HepG2 (cell line): ENCODE measurements around the gene WNT7B. TPM values are rescaled to one million over a fixed set of nuclear protein-coding genes. Genes with fewer than 3 reads are reported as not detected.
A peak's percentile ranks its signal among the peaks of the same experiment; 100 is the strongest.

Source experiments
- ATAC-seq: fragments of 200-7000 bp; cut with Tn5 transposase; 3 replicates; pipeline ENCODE4 v1.9.1; 2020; ENCODE audit warnings: mild to moderate bottlenecking, moderate library complexity
- BruUV-seq: library from RNA; stranded (reverse); fragments of 400-500 nt; replicated peaks from 2 replicates; lab custom pipeline; 2021; lab: Mats Ljungman, UMichigan
- CTCF ChIA-PET: fragments of 300-600 bp; formaldehyde crosslinking; extraction: SDS; loops from one replicate; lab custom pipeline; 2021; ENCODE audit warnings: low total read pairs, inconsistent platforms, low intra/inter-chr PET ratio; lab: Yijun Ruan, JAX
- POLR2A ChIA-PET: fragments of 350-600 bp; sonication (Branson Sonifier 250); formaldehyde crosslinking; loops from one replicate; lab custom pipeline; 2020; ENCODE audit warnings: antibody characterized with exemption, inconsistent platforms; lab: Yijun Ruan, JAX
- DNase-seq: peaks from one replicate; pipeline ENCODE4 v3.0.0-alpha.2; 2015; ENCODE audit warnings: low spot score
- FAIRE-seq: peaks from 3 replicates; lab custom pipeline; 2011; peaks lifted over from hg19 to GRCh38; lab: Jason Lieb, UNC
- H2AFZ ChIP-seq: one replicate; pipeline ENCODE4 v1.6.1; 2011; ENCODE audit warnings: low read length, inconsistent platforms
- H3K27ac ChIP-seq: fragments of 300-600 bp; 3 replicates; pipeline ENCODE4 v1.8.0; 2011; ENCODE audit warnings: mixed run types, mild to moderate bottlenecking, mixed read lengths, low read length, inconsistent platforms; ENCODE audit not compliant: insufficient read depth; ENCODE audit errors: extremely low read length
- H3K27me3 ChIP-seq, 2 experiments: fragments of 200-600 bp in 1 of 2; 2 replicates in 1 of 2; 3 replicates in 1 of 2; pipeline versions ENCODE4 v1.6.0 to v1.8.0; 2011; ENCODE audit warnings: low read length in 2 of 2, mild to moderate bottlenecking in 2 of 2, moderate library complexity in 2 of 2, inconsistent platforms in 1 of 2; ENCODE audit not compliant: insufficient read depth in 2 of 2, control insufficient read depth in 1 of 2
- H3K36me3 ChIP-seq, 2 experiments: fragments of 200-600 bp in 1 of 2; replicated peaks in 1 of 2; 2 replicates in 1 of 2; 3 replicates in 1 of 2; pipeline versions ENCODE4 v1.5.1 to v1.8.0; 2011; ENCODE audit warnings: low read length in 2 of 2, inconsistent platforms in 1 of 2; ENCODE audit not compliant: insufficient read depth in 2 of 2, control insufficient read depth in 1 of 2
- H3K4me1 ChIP-seq: 2 replicates; pipeline ENCODE4 v1.5.1; 2012; ENCODE audit warnings: low read length, inconsistent platforms; ENCODE audit not compliant: insufficient read depth
- H3K4me2 ChIP-seq: 2 replicates; pipeline ENCODE4 v1.6.0; 2011; ENCODE audit warnings: low read depth, low read length, inconsistent platforms
- H3K4me3 ChIP-seq, 3 experiments: fragments of 200-600 bp in 1 of 3; sonication (generic), shearing (Covaris generic) in 1 of 3; replicated peaks in 1 of 3; 2 replicates each; pipeline ENCODE4 v1.5.1; 2011 to 2016; ENCODE audit warnings: low read length in 3 of 3, inconsistent platforms in 2 of 3, low read depth in 2 of 3, mild to moderate bottlenecking in 2 of 3, control low read depth in 1 of 3, mixed read lengths in 1 of 3; ENCODE audit not compliant: insufficient read depth in 1 of 3
- H3K79me2 ChIP-seq: one replicate; pipeline ENCODE4 v1.6.1; 2011; ENCODE audit warnings: low read length, inconsistent platforms; ENCODE audit not compliant: insufficient read depth
- H3K9ac ChIP-seq: 2 replicates; pipeline ENCODE4 v1.6.0; 2011; ENCODE audit warnings: mild to moderate bottlenecking, low read depth, low read length, inconsistent platforms; ENCODE audit not compliant: insufficient read depth
- H3K9me3 ChIP-seq: 2 replicates; pipeline ENCODE4 v1.5.1; 2012; ENCODE audit warnings: mild to moderate bottlenecking, low read length
- H4K20me1 ChIP-seq: 2 replicates; pipeline ENCODE4 v1.6.0; 2011; ENCODE audit warnings: inconsistent platforms, mild to moderate bottlenecking, low read length, moderate library complexity; ENCODE audit not compliant: insufficient read depth
- AHR ChIP-seq: IDR thresholded peaks from 2 replicates; pipeline ENCODE4 v1.6.1; 2018; ENCODE audit warnings: missing genetic modification reagents, missing compliant biosample characterization
- CREB1 ChIP-seq, 2 experiments: fragments of 450-650 bp in 1 of 2; IDR thresholded peaks; 2 replicates each; pipeline ENCODE4 v1.6.1; 2016 to 2017; ENCODE audit warnings: control low read depth in 1 of 2, mild to moderate bottlenecking in 1 of 2, missing compliant biosample characterization in 1 of 2, missing genetic modification characterization in 1 of 2
- FOSL2 ChIP-seq: sonication (generic); formaldehyde crosslinking; IDR thresholded peaks from 2 replicates; pipeline ENCODE4 v1.4.0; 2020; ENCODE audit warnings: missing genetic modification reagents
- HIVEP1 ChIP-seq: sonication (generic); formaldehyde crosslinking; IDR thresholded peaks from 2 replicates; pipeline ENCODE4 v1.4.0; 2020; ENCODE audit warnings: mild to moderate bottlenecking, missing genetic modification reagents
- JDP2 ChIP-seq: sonication (generic); formaldehyde crosslinking; IDR thresholded peaks from 2 replicates; pipeline ENCODE4 v1.8.1; 2022; ENCODE audit warnings: missing genetic modification reagents, borderline replicate concordance
- PATZ1 ChIP-seq: sonication (generic); formaldehyde crosslinking; IDR thresholded peaks from 2 replicates; pipeline ENCODE4 v1.4.0; 2020; ENCODE audit warnings: missing genetic modification reagents
- RBM22 ChIP-seq: fragments of 200-400 bp; formaldehyde crosslinking; optimal IDR thresholded peaks from 2 replicates; pipeline ENCODE3; 2017; ENCODE audit warnings: mild to moderate bottlenecking, low read length, moderate library complexity
- ZBTB38 ChIP-seq: sonication (generic); formaldehyde crosslinking; IDR thresholded peaks from 2 replicates; pipeline ENCODE4 v1.5.1; 2020; ENCODE audit warnings: mild to moderate bottlenecking, missing genetic modification reagents
- ZNF687 ChIP-seq: sonication (generic); formaldehyde crosslinking; IDR thresholded peaks from 2 replicates; pipeline ENCODE4 v1.5.1; 2020; ENCODE audit warnings: mild to moderate bottlenecking, missing genetic modification reagents, moderate library complexity
- ZNF768 ChIP-seq: sonication (generic); formaldehyde crosslinking; IDR thresholded peaks from 2 replicates; pipeline ENCODE4 v1.4.0; 2020; ENCODE audit warnings: missing genetic modification reagents
- WGBS: methylation state at CpG from one replicate; pipeline ENCODE4 v1.1.6; 2017; ENCODE audit warnings: low lambda C conversion rate; 5-methylcytosine and 5-hydroxymethylcytosine counted together
- in situ Hi-C: cut with HindIII; loops from 2 replicates; pipeline ENCODE4 v1.10.0; 2017; ENCODE audit warnings: low pct_unique_long_range_greater_than_20kb; ENCODE audit not compliant: extremely low pct_ligation_motif_present
- intact Hi-C: fragments of 100-400 bp; cut with micrococcal nuclease; formaldehyde crosslinking; loops from one replicate; pipeline ENCODE4 v1.10.0; 2022; ENCODE audit not compliant: unreplicated experiment
- polyA plus RNA-seq, 8 experiments: library from polyadenylated mRNA; depleted of rRNA in 3 of 8; stranded (reverse) in 7 of 8; unstranded in 1 of 8; fragments of >200 nt; fragmentation: Illumina TruSeq in 4 of 8; extraction: Trizol in 4 of 8; gene quantifications; 2 replicates each; pipeline versions ENCODE4 v1.2.1 to v1.2.3, GENCODE V29; 2011 to 2016; ENCODE audit warnings: low read depth in 4 of 8, missing spikeins in 1 of 8, mixed read lengths in 1 of 8; ENCODE audit not compliant: insufficient read depth in 1 of 8
- total RNA-seq, 5 experiments: library from RNA; depleted of rRNA; stranded (reverse); fragments of >200 nt; fragmentation: Illumina TruSeq; extraction: Trizol; gene quantifications; 2 replicates each; pipeline ENCODE4 v1.2.3, GENCODE V29; 2016; ENCODE audit warnings: low read depth in 1 of 5
- TF ChIP-seq, protein P1 (sequence below), 2 experiments: IDR thresholded peaks; 2 replicates each; pipeline ENCODE4 v1.6.1; 2011 to 2012; ENCODE audit warnings: low read length in 2 of 2, borderline replicate concordance in 1 of 2, low read depth in 1 of 2, mild to moderate bottlenecking in 1 of 2, moderate library complexity in 1 of 2

The WNT7B gene
- total and polyA plus RNA-seq, 2 of the 13 experiments (the other 11 are each of a cell fraction or from before 2014, with no cell fraction given), result 0.09 TPM; not detected in 1

- Histone ChIP-seq H3K27ac (no peak overlapping the region), H3K4me2 (0 out of 2 replicates have a peak overlapping the region, but pooled peaks have one; percentile 19), H3K4me1 (peaks cover 40% of the 10 kb centered on the region), H3K79me2 (no peaks in the 10 kb centered on the region)
- intact Hi-C loops, result loop anchor here (2.0 to 5.0 kb wide), 2 partner anchors 322 to 390 kb away; no protein-coding TSS in a partner anchor
- ATAC-seq, result no peak
- no peak for FAIRE-seq
- DNase-seq, result no peak
- 0 out of 2 replicates have a peak, but pooled peaks have one; percentile 13 for TF ChIP-seq ZNF687
- no peak for TF ChIP-seq HIVEP1 (CRISPR knock-in tag)
- no peak for TF ChIP-seq AHR (CRISPR knock-in tag)
- TF ChIP-seq CREB1 (IDR thresholded peaks at IDR 0.05), result peak; percentile 22; the same call in 1 of the 2 replicates
- TF ChIP-seq CREB1 (CRISPR knock-in tag; IDR thresholded peaks at IDR 0.05), result no peak
- TF ChIP-seq RBM22, result no peak
- TF ChIP-seq, protein P1, sequence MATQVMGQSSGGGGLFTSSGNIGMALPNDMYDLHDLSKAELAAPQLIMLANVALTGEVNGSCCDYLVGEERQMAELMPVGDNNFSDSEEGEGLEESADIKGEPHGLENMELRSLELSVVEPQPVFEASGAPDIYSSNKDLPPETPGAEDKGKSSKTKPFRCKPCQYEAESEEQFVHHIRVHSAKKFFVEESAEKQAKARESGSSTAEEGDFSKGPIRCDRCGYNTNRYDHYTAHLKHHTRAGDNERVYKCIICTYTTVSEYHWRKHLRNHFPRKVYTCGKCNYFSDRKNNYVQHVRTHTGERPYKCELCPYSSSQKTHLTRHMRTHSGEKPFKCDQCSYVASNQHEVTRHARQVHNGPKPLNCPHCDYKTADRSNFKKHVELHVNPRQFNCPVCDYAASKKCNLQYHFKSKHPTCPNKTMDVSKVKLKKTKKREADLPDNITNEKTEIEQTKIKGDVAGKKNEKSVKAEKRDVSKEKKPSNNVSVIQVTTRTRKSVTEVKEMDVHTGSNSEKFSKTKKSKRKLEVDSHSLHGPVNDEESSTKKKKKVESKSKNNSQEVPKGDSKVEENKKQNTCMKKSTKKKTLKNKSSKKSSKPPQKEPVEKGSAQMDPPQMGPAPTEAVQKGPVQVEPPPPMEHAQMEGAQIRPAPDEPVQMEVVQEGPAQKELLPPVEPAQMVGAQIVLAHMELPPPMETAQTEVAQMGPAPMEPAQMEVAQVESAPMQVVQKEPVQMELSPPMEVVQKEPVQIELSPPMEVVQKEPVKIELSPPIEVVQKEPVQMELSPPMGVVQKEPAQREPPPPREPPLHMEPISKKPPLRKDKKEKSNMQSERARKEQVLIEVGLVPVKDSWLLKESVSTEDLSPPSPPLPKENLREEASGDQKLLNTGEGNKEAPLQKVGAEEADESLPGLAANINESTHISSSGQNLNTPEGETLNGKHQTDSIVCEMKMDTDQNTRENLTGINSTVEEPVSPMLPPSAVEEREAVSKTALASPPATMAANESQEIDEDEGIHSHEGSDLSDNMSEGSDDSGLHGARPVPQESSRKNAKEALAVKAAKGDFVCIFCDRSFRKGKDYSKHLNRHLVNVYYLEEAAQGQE (IDR thresholded peaks at IDR 0.05; ENCODE audit: borderline replicate concordance in 1 of 2, low read depth in 1 of 2, low read length in 2 of 2), result no peak
- TF ChIP-seq JDP2 (CRISPR knock-in tag), result no peak
- no peak for TF ChIP-seq ZBTB38 (CRISPR knock-in tag)
- TF ChIP-seq PATZ1, result peak; percentile 89
- TF ChIP-seq FOSL2 (CRISPR knock-in tag), result peak; percentile 78
- TF ChIP-seq ZNF768 (CRISPR knock-in tag), result peak; percentile 94
- TF ChIP-seq, all 625 proteins: peak for 5
- no TSS peak for BruUV-seq
- Histone ChIP-seq H4K20me1 (0 out of 2 replicates have a peak, but pooled peaks cover 5% of the 10 kb centered on the region), H3K9me3 (no peaks in the 10 kb centered on the region), H3K4me3 (no peak overlapping the region), H3K9ac (no peak overlapping the region), H3K36me3 (no peaks in the 10 kb centered on the region), H2AFZ (no peak overlapping the region), H3K27me3 (peaks cover 23 to 92% of the 10 kb centered on the region in 2 experiments)
- in situ Hi-C loops, result no loop called here
- CTCF ChIA-PET, result no interaction called here
- 0% methylated on average over 2 of the region's 21 CpGs for WGBS
- POLR2A ChIA-PET, result no interaction called here
Observed at GRCh38 chr22:45968751-45969413, 8.1 kb downstream of the WNT7B start.
